Sigmoid colon (tissue), 4 donors: Measurements from ENCODE around the gene FLNB.

ENCODE experiments used
- CTCF ChIP-seq, 4 experiments: fragments of 450-650 bp in 3 of 4; fragments of 200-600 bp in 1 of 4; IDR thresholded peaks; one replicate each; pipeline ENCODE4 v1.5.1; 2016 to 2019; ENCODE audit warnings: antibody characterized with exemption in 4 of 4, mild to moderate bottlenecking in 3 of 4, moderate library complexity in 2 of 4
- EP300 ChIP-seq, 4 donors: sonication (generic); formaldehyde crosslinking; IDR thresholded peaks; one replicate each; pipeline ENCODE4 v1.6.1; 2017; ENCODE audit warnings: antibody characterized with exemption in 4 of 4
- POLR2A ChIP-seq, 2 donors: fragments of 450-650 bp; IDR thresholded peaks; one replicate each; pipeline ENCODE4 v1.6.1; 2016; ENCODE audit warnings: antibody characterized with exemption in 2 of 2, mild to moderate bottlenecking in 2 of 2, moderate library complexity in 2 of 2

GRCh38 chr3:58176185-58176530, 167.9 kb downstream of the FLNB start:
- no peak for TF ChIP-seq POLR2A (IDR thresholded peaks at IDR 0.05)
- no peak for TF ChIP-seq CTCF (IDR thresholded peaks at IDR 0.05)
- TF ChIP-seq EP300 (IDR thresholded peaks at IDR 0.05) = no peak
